Measurements from ENCODE around the gene RRN3. TPM values are rescaled to one million over a fixed set of nuclear protein-coding genes. Genes with fewer than 3 reads are reported as not detected.
"Not testable (repeated sequence)": the region's sequence is repeated elsewhere in the genome, so short reads cannot be mapped to it uniquely, and the experiment has no call there.

The RRN3 gene
- total RNA-seq, 1 experiment from 2014 or later = 40.9 TPM

DNA sequence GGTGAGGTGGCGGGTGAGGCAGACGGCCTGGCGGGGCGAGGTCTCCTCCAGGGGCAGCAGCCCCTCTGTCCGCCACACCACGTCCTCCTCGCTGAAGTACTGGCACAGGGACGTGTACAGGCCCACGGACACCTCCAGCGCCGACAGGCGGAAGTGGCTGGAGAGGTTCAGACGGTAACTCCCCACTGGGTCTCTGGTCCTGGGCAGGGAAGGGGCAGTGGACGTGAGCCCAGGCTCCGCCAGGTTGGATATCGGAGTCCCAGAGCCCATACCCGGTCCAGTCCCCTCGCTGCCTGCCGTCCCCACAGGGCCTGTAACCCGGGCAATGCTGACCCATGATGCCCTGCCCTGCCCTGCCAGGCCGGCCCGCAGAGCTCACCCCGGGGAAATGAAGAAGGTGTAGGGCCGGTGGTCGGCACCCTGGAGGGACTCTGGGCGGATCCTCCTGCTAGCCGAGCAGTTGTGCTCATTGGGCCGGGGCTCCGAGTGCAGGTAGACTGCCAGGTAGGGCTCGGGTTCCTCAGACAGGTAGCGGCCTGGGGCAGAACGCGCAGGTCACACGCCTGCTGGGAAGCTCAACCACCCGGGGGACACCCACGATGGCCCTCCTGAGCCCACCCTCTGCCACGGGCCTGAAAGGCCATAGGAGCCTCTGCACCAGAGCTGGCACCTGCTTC, 36.3 kb upstream of the RRN3 start:
- H2AFZ ChIP-seq (ENCODE audit: low read length); H3K9me3 ChIP-seq (ENCODE audit: control insufficient read depth, low read depth, low read length); H3K4me3 Mint-ChIP-seq; H2BK15ac ChIP-seq (ENCODE audit: low read depth, low read length); H3K27me3 ChIP-seq (ENCODE audit: insufficient read depth, low read length); H3K23ac ChIP-seq (ENCODE audit: insufficient read length, low read depth, low read length); H2BK120ac ChIP-seq (ENCODE audit: low read depth, low read length, poor library complexity, severe bottlenecking); H4K91ac ChIP-seq (ENCODE audit: insufficient read length, low read depth, low read length); H3K79me1 ChIP-seq (ENCODE audit: insufficient read depth, low read depth, low read length, poor library complexity, severe bottlenecking); H3K18ac ChIP-seq (ENCODE audit: insufficient read length, low read depth, low read length); H3K9ac ChIP-seq (ENCODE audit: extremely low read depth, insufficient read length, low read length); H4K5ac ChIP-seq (ENCODE audit: insufficient read length, low read depth, low read length); H3K4ac ChIP-seq (ENCODE audit: low read depth, low read length); H3K79me2 ChIP-seq (ENCODE audit: insufficient read depth, low read length); H2BK20ac ChIP-seq (ENCODE audit: low read depth, low read length, poor library complexity, severe bottlenecking); H4K20me1 ChIP-seq (ENCODE audit: control insufficient read depth, insufficient read depth, insufficient read length); H3K4me2 ChIP-seq (ENCODE audit: insufficient read depth, insufficient read length, low read length); H3K14ac ChIP-seq (ENCODE audit: insufficient read depth, low read length); H3K27ac Mint-ChIP-seq; H3K23me2 ChIP-seq (ENCODE audit: insufficient read length, low read depth, low read length, poor library complexity, severe bottlenecking); H3K27me3 Mint-ChIP-seq (ENCODE audit: low read depth); H2BK12ac ChIP-seq (ENCODE audit: insufficient read length, low read depth, low read length); H2AK5ac ChIP-seq (ENCODE audit: insufficient read length, low read length); H4K8ac ChIP-seq (replicated peaks; ENCODE audit: insufficient read length, low read depth, low read length); H2BK5ac ChIP-seq (ENCODE audit: insufficient read length, low read length); H3K4me1 Mint-ChIP-seq; H3K9me3 Mint-ChIP-seq; H3T11ph ChIP-seq (ENCODE audit: low read length); DNase-seq; H3K4me1 ChIP-seq (ENCODE audit: insufficient read depth, low read length); H3K56ac ChIP-seq (ENCODE audit: insufficient read length, low read depth, low read length); H3K27ac ChIP-seq (ENCODE audit: insufficient read length, low read depth, low read length): not testable (repeated sequence)
- no CpG with 5 or more reads among the region's 37 CpGs for WGBS (ENCODE audit: extremely low coverage, insufficient read length, low lambda C conversion rate)
- H3K36me3 Mint-ChIP-seq (ENCODE audit: insufficient read depth in 1 of 3, low read depth in 3 of 3) = peaks cover 3 to 26% (median 18%) of the 10 kb centered on the region in 3 experiments; a peak in 6 of 7 replicates

DNA sequence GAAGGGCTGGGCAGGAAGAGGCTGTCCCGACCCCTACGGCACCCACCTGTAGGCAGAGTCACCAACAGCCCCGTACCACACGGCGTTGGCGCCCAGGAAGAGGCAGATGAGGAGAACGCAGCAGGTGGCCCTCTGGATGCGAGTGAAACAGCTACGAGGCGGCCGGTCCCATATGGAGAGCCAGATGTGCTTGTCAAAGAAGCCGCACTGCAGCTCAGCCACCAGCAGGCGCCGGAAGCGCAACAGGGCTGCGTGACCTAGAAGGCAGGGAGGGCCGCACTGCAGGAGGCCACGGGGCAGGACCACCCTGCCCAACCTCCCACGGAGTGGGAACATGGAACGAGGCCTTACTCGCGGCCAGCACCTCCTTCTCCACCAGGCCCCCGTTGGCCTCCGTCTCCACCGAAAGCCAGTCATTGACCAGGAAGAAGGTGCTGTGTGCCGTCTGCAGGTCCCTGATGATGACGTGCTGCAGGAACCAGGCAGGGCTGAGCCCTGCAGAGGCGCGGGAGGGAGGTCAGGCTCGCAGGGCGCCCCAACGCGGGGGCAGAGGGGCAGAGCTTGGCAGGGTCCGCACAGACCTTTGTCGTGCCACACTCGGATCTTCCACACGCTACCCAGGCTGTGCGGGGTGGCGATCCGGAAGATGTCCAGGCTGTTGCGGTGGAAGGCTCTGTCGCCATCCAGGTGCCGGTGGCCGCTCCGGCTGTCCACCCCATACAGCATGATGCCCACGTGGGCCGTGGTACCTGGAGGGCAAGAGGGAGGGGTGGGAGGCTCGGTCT, 33.8 kb upstream of the RRN3 start:
- H2AK5ac ChIP-seq (ENCODE audit: insufficient read length, low read length); H2BK15ac ChIP-seq (ENCODE audit: low read depth, low read length); H3K79me1 ChIP-seq (ENCODE audit: insufficient read depth, low read depth, low read length, poor library complexity, severe bottlenecking); H3T11ph ChIP-seq (ENCODE audit: low read length); H4K20me1 ChIP-seq (ENCODE audit: control insufficient read depth, insufficient read depth, insufficient read length); H3K18ac ChIP-seq (ENCODE audit: insufficient read length, low read depth, low read length); H3K27me3 Mint-ChIP-seq (ENCODE audit: low read depth); H3K27ac Mint-ChIP-seq; H3K23me2 ChIP-seq (ENCODE audit: insufficient read length, low read depth, low read length, poor library complexity, severe bottlenecking); H3K23ac ChIP-seq (ENCODE audit: insufficient read length, low read depth, low read length); H3K27me3 ChIP-seq (ENCODE audit: insufficient read depth, low read length); H4K5ac ChIP-seq (ENCODE audit: insufficient read length, low read depth, low read length); H4K8ac ChIP-seq (replicated peaks; ENCODE audit: insufficient read length, low read depth, low read length); H3K27ac ChIP-seq (ENCODE audit: insufficient read length, low read depth, low read length); H3K4me3 Mint-ChIP-seq; H3K9me3 ChIP-seq (ENCODE audit: control insufficient read depth, low read depth, low read length); H3K4me1 ChIP-seq (ENCODE audit: insufficient read depth, low read length); H2BK20ac ChIP-seq (ENCODE audit: low read depth, low read length, poor library complexity, severe bottlenecking); H4K91ac ChIP-seq (ENCODE audit: insufficient read length, low read depth, low read length); H3K4ac ChIP-seq (ENCODE audit: low read depth, low read length); H3K4me2 ChIP-seq (ENCODE audit: insufficient read depth, insufficient read length, low read length); H3K9me3 Mint-ChIP-seq; H3K56ac ChIP-seq (ENCODE audit: insufficient read length, low read depth, low read length); H3K4me1 Mint-ChIP-seq; H3K79me2 ChIP-seq (ENCODE audit: insufficient read depth, low read length); H2BK12ac ChIP-seq (ENCODE audit: insufficient read length, low read depth, low read length); H2AFZ ChIP-seq (ENCODE audit: low read length); H3K14ac ChIP-seq (ENCODE audit: insufficient read depth, low read length); H3K9ac ChIP-seq (ENCODE audit: extremely low read depth, insufficient read length, low read length); H2BK5ac ChIP-seq (ENCODE audit: insufficient read length, low read length); DNase-seq; H2BK120ac ChIP-seq (ENCODE audit: low read depth, low read length, poor library complexity, severe bottlenecking): not testable (repeated sequence)
- H3K36me3 Mint-ChIP-seq (ENCODE audit: insufficient read depth in 1 of 3, low read depth in 3 of 3) = peaks cover 2 to 17% (median 13%) of the 10 kb centered on the region in 3 experiments; a peak in 6 of 7 replicates
- WGBS (ENCODE audit: extremely low coverage, insufficient read length, low lambda C conversion rate) = no CpG with 5 or more reads among the region's 48 CpGs

Data from H9 (cell line).